DND-41 (cell line): ENCODE data around the gene CALML3.

ENCODE experiments used
- CTCF ChIP-seq: IDR thresholded peaks from 2 replicates; pipeline ENCODE4 v1.5.1; 2012; ENCODE audit warnings: borderline replicate concordance, low read length, moderate library complexity, mild to moderate bottlenecking; ENCODE audit not compliant: poor library complexity, severe bottlenecking; ENCODE audit errors: extremely low read depth
- EZH2 ChIP-seq: IDR thresholded peaks from 3 replicates; pipeline ENCODE4 v1.6.1; 2012; ENCODE audit warnings: borderline replicate concordance, low read depth, mild to moderate bottlenecking, moderate library complexity, low read length, inconsistent platforms; ENCODE audit not compliant: severe bottlenecking

DNA sequence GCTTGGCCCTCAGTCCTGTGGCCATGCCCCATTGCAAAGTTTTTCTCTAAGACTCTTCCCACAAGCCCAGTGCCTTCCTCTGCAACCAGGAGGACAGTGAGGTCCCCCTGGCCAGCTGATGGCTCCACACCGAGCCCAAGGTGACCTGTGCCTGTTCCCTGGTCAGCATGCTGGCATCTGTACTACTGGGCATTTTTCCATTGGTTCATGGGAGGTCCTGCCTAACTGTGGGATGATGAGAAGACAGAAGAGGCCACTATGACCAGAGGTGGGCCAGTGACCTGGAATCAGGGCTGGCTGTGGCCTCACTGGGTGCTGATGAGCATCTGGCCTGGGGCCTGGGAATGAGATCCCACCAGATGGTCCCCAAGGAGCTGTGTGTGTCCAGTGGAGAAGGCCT, 20.2 kb downstream of the CALML3 start:
- TF ChIP-seq CTCF (no peak), EZH2 (no peak)
